Stimulated activated CD8-positive, alpha-beta memory T cell treated with anti-CD3 and anti-CD28 coated beads, Interleukin-7, amount 100 ng/mL, for 24 hours (primary cell): Measurements from ENCODE around the gene PARP4.
"Not testable (repeated sequence)": the region's sequence is repeated elsewhere in the genome, so short reads cannot be mapped to it uniquely, and the experiment has no call there.

Source experiments
- DNase-seq: peaks from one replicate; pipeline ENCODE4 v3.0.0-alpha.2; 2020; ENCODE audit warnings: low read depth

The PARP4 gene

DNA sequence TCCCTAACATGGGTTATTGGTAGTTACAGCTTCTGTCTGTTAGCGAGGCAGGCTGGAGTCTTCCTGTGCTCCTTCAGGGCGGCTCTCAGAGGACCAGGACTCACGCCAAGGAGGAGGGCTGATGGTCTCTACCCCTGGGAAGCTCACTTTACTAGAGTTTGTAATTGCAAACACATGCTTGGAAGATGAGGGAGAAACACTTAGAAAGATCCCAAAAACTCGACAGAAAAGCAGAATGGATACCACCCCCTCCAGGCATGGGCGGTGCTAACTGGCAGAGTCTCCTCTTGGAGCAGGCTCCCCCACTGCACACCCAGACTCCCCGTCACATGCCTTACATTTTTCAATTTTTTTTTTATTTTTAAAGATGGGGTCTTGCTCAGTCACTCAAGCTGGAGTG, 62.0 kb downstream of the PARP4 start:
- DNase-seq, result no peak

- DNase-seq, result not testable (repeated sequence)
These were observed 67.7 kb downstream of the PARP4 start for GRCh38 chr13:24444851-24445250.

GRCh38 chr13:24443366-24443765, 69.2 kb downstream of the PARP4 start:
- DNase-seq, result no peak

GRCh38 chr13:24426045-24426444, 86.5 kb downstream of the PARP4 start:
- DNase-seq, result not testable (repeated sequence)

- DNase-seq, result not testable (repeated sequence)
These were observed 92.9 kb downstream of the PARP4 start for GRCh38 chr13:24419668-24420067.

DNA sequence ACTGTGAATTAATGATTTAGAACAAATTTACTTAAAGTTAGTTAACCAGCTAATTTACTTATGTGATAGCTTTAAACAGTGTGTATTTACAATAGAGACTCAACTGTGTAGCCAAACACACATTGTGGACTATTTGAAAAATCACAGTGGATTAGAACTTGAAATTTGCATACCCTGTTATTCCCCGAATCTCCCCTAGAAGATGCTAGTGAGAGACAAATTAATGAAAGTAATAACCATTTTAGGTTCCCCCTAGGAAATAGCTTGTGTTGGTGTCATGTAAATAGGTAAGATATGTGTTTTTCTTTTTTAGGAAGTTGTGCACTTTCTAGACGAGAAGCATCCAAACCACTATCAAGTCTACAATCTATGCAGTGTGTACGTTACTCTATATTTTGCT, 104.7 kb downstream of the PARP4 start:
- DNase-seq, result no peak

DNA sequence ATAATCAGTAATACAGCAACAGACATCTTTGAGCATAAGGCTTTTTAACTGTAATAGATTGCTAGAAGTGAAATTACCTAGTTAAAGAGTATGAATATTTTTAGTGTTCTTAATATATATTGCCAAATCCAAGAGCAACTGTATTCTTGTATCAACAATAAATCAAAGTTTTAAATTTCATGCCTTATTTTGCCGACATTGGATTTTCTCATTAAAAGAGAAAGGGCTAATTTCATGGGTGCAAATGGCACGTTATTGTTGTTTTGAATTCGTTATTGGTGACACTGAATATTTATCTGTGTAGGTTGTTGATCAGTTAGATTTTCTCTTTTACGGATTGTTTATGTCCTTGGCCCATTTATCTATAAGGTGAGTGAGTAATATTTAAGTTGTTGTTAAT, 106.1 kb downstream of the PARP4 start:
- DNase-seq, result no peak

- no peak for DNase-seq
These were observed 115.8 kb downstream of the PARP4 start for GRCh38 chr13:24396821-24397220.

- DNase-seq, result no peak
These were observed 119.6 kb downstream of the PARP4 start for GRCh38 chr13:24392972-24393371.

DNA sequence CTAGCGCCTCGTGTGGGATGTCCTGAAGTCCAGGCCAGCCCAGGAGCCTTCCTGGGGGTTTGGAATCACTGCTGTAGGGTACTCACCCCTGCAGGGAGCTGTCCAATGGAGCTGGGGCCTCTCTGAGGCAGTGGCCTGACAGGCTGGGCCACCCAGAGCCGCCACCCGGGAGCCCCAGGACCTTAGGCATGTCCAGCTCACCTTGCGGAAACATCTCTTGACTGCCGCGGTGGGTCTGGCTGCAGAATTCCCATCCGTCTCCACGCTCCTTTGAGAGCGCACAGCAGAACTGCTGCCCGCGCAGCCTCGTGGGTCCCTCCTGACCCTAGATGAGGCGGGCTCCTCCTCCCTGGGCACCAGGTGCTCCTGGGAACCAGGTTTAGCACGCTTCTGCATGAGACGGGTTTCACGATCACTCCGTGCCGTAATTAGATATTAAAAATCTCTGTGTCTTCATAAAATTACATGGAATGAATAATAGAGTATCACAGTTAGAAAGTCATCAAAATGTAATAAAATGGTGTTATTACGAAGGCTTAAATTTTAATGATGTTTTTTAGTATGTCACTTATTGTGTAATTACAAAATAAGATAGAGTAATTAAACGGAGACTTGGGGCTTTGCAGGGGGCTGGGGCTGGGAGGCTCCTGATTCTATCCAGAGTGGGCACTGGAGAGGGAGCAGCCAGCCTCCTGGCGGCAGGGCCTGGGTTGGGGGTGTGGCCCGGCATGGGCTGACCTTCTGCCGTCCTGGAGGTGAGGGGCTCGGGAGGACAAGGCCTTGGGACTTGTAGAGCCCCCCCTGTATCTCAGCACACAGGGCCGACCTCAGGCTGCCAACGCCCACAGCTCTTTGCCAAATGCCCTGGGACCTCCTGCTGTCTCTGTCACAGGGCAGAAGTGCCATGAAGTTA, 120.6 kb downstream of the PARP4 start:
- DNase-seq, result not testable (repeated sequence)

GRCh38 chr13:24390795-24391194, 121.8 kb downstream of the PARP4 start:
- DNase-seq, result not testable (repeated sequence)

DNA sequence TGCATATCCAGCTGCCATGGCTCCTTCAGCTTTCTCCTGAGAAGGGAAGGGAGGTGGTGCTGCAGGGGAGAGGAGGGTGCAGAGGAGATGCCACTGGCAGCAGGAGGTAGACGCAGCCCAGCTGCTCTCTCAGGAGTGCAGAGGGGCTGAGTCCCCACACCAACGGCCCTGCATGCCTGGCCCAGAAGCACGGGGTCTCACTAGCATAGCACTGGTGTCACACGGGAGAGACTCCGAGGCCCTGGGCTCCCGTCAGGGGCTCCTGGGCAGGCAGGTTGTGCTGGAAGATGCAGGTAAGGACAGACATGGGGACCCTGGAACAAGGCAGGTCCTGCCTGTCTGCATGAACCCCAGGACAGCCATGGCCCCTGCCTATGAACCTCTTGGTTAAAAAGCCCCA, 123.1 kb downstream of the PARP4 start:
- DNase-seq, result no peak

- DNase-seq, result not testable (repeated sequence)
These were observed 123.8 kb downstream of the PARP4 start for GRCh38 chr13:24388743-24389142.

GRCh38 chr13:24386816-24387708, 125.5 kb downstream of the PARP4 start:
- DNase-seq, result no peak

GRCh38 chr13:24385902-24386301, 126.7 kb downstream of the PARP4 start:
- DNase-seq, result no peak

DNA sequence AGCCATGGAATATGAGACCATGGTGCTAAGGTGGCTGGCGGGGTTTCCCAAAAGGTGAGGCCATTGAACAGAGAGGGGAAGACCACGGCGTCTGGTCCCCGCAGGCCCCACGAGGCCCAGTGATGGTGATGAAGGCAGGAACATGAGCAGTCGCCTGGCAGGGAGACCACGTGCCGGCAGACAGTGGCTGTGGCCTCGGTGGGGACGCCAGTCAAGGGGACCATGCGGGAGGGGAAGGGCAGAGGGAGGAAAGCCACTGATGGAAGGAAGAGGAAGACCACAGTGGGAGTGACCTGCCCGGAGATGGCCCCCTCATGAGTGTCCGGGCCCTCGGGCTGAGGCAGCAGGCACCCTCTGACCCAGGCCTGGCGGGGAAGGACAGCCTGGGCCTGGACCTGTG, 127.6 kb downstream of the PARP4 start:
- not testable (repeated sequence) for DNase-seq

GRCh38 chr13:24384091-24384490, 128.5 kb downstream of the PARP4 start:
- DNase-seq, result not testable (repeated sequence)

- no peak for DNase-seq
These were observed 130.9 kb downstream of the PARP4 start for GRCh38 chr13:24381541-24382265.

GRCh38 chr13:24380881-24381280, 131.7 kb downstream of the PARP4 start:
- DNase-seq, result not testable (repeated sequence)

- not testable (repeated sequence) for DNase-seq
These were observed 132.4 kb downstream of the PARP4 start for GRCh38 chr13:24380227-24380626.

DNA sequence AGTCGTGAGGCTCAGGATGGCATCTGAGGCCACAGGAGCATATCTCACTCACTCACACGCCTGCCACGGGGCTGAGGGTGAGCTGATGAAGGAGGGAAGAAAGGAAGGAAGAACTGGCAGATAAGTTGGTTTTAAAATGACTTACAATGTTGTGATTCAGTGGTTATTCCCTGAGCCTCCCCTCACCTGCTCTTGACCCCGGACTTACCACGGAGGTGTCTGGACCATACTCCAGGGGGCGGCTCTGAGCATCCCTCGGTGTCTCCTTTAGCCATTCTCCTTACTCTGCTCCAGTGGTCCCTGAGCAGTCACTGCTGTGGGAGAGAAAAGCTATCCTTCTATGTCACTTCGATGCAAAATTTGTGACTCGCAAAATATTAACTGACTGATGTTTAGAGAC, 141.3 kb downstream of the PARP4 start:
- DNase-seq, result not testable (repeated sequence)
